Muscle of arm (tissue), 12 donors: Measurements from ENCODE around the gene DLX2. TPM values are rescaled to one million over a fixed set of nuclear protein-coding genes. Genes with fewer than 3 reads are reported as not detected.
"Not testable (repeated sequence)": the region's sequence is repeated elsewhere in the genome, so short reads cannot be mapped to it uniquely, and the experiment has no call there.

ENCODE experiments used
- DNase-seq: peaks from one replicate; pipeline ENCODE4 v3.0.0-alpha.2; 2013
- polyA plus RNA-seq, 12 donors: library from polyadenylated mRNA; unstranded; fragments of 120-200 nt; gene quantifications; one replicate each; pipeline ENCODE4 v1.2.1, GENCODE V29; 2013; ENCODE audit not compliant: insufficient read length in 12 of 12

DLX2 gene
- polyA plus RNA-seq, 12 donors: 0.08 to 0.69 (median 0.12) TPM; not detected in 5

GRCh38 chr2:172083628-172084394, 18.9 kb downstream of the DLX2 start:
- no peak for DNase-seq

DNA sequence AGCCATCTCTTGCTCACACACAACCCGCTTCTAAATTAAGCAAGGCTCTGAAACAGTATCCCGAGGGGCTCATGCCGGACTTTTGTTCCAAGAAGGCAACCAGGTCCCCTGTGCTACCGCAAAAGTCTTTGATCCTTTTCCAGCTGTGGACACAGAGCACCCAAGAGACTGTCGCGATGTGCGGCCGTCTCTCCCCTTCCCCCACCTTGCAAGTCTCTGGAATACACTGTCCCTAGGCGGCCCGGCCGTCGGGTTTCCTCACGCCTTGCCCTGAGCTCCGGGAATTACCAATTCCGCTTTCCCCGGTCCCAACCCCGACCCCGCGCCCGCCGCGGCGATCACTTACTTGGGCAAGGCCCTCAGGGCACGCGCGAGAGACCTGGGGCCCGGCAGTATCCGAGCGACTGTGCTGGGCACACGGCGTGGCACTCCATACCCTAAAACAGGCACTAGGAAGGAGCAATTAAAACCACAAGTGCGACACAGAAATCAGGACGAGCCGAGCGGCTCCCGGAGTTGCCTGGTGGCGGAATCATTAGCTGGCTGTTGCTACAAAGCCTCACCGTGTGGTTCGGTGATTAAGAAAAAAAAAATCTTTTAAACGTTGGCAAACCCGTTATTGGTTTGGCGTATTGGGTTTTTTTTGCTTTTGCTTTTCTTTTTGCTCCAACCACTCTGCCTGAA, 19.6 kb downstream of the DLX2 start:
- DNase-seq: no peak

- DNase-seq: no peak
These were observed 20.4 kb downstream of the DLX2 start for GRCh38 chr2:172082105-172082943.

DNA sequence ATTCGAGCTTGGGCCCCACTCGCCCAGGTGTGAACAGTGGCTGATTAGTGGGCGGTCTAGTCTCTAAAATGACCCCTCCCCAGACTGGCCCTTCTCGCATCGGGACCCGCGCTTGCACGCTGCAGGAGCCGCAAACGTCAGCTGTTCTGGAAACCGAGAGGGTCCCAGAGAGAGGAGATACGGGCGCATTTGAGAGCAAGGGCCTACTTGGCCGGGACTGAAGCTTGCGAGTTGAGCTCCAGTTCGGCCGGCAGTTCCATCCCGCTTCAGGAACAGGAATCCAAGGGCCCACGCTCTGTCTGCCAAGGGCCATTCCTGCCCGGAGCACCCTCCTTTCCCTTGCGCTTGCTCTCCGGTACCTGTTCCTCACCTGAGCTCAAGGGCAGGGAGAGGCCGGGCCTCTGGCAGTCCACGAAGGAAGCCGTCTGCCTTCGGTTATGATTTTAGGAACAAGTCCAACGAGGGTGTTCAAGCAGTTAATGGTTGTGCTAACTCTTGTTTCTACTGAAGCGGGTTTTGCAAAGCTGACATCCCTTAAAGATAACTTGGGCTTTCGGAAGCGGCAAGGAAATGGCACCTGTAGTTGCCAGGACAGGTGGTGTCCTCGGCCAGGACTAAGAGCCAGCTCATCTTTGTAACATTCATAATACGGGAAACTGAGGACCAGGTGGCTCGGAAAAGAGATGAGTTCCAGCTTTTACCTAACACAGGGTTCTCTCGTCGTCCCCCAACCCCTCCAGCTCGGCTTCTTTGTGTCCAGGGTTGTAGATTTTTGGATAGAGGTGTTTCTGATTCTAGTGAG, 21.3 kb downstream of the DLX2 start:
- DNase-seq: no peak

DNA sequence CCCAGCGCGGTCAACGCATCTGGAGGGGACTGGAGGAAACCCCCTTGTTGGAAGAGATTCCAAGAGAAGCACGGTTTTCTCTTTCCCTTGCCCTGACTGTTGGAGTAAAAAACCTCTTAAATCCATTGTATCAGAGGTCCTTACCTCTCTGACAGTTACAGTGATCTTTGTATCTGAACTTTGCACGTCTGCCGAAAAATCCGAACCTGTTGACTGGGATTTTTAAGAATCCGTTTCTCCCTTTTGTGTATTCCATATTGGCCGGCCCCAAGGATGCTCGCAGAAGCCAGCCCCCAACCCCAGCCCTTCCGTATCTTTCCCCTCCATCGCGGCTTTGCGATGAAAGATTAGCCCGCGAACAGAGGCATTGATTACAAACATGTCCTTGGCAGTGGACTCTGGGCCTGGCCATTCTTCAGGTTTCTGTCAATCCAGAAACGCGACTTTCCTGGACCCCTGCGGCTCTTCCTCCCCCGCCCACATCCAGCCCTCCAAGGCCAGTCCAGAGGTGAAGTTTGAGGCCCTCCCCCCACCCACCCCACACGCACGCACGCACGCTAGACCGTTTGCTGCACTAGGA, 22.0 kb downstream of the DLX2 start:
- DNase-seq: no peak

DNA sequence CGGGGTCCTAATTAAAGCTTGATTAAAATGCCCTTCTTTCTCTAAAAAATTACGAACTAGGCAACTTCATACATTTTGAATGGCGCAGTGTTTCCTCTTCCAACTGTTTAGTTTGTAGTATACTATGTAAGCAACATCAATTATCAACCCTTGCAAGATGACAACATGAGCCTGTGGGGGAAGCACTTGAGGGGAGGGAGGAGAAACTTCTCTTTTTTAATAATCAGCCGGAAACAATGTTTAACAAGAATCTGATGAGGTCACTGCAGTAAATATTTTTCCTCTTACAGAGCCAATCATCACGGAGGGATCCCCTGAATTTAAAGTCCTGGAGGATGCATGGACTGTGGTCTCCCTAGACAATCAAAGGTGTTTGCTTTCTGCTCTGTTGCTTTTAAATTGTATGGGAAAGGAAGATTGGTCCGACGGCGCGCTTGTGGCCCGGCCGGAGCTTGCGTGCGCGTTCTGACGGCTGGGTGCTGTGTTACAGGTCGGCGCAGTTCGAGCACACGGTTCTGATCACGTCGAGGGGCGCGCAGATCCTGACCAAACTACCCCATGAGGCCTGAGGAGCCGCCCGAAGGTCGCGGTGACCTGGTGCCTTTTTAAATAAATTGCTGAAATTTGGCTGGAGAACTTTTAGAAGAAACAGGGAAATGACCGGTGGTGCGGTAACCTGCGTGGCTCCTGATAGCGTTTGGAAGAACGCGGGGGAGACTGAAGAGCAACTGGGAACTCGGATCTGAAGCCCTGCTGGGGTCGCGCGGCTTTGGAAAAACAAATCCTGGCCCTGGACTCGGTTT, 22.7 kb downstream of the DLX2 start:
- no peak for DNase-seq

GRCh38 chr2:172079416-172079815, 23.3 kb downstream of the DLX2 start:
- no peak for DNase-seq

DNA sequence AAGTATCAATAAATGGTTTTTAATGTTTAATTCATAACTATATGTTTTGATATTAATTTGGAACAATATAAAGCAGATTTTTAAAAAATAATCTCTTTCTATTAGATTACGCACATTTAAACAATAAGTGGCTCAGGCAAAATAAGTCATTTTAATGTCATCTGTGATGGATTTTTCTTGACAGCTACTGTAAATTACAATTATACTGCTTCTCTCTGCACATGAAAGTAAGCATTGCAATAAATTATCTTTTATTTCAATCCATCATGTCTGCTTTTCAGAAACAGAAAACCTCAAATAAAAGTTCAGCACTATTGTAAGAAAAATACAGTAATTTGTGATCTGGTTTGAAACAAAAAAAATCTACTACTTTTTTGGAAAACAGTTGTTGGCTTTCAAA, 28.4 kb downstream of the DLX2 start:
- DNase-seq: no peak

DNA sequence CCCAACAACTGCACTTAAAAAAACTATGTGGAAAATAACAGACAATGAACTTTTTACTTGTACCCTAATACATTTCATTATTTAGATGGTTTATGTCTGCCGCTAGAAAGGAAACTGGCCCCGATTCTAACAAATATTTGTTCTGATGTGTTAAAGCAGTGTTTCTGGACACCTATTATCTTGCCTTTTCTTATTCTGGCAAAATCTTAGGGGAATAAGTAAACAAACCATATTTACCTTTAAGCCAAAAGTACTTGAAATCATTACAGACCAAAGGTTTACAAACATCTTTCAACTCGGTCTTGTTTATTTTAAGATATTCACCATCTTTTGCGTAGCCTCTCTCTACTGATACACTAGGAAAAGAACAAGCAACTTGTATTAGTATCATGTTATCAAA, 29.2 kb downstream of the DLX2 start:
- no peak for DNase-seq

GRCh38 chr2:172072706-172073105, 30.0 kb downstream of the DLX2 start:
- DNase-seq: no peak

- no peak for DNase-seq
These were observed 30.4 kb downstream of the DLX2 start for GRCh38 chr2:172072303-172072702.

DNA sequence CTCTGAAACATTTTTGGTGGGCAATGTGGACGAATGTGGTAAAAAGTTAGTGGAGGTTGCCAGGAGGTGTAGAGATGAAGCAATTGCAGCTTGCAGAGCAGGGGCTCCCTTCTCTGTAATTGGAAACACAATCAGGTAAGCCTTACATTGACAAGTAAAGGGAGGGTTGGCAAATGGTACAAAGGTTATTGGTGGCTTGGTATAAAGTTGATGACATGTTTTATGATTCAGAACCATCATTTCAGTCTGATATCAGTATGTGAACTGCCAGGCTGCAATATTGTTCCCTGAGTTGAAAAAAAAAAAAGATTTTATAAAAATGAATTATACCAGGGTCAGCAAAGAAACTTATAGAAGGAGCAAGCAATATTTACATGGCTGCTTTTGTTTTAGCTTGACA, 31.8 kb downstream of the DLX2 start:
- DNase-seq: no peak

DNA sequence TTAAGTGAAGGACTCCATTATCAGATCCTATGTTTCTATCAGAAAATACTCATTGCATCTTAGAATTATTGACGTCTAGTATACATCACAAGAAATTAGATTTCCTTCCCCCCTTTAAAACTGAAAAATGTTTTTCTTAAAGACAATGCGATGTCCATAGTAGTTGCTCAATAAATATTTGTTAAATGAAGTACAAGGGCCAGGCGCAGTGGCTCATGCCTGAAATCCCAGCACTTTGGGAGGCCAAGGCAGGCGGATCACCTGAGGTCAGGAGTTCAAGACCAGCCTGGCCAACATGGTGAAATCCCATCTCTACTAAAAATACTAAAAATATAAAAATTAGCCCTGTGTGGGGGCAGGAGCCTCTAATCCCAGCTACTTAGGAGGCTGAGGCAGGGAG, 34.8 kb downstream of the DLX2 start:
- not testable (repeated sequence) for DNase-seq

DNA sequence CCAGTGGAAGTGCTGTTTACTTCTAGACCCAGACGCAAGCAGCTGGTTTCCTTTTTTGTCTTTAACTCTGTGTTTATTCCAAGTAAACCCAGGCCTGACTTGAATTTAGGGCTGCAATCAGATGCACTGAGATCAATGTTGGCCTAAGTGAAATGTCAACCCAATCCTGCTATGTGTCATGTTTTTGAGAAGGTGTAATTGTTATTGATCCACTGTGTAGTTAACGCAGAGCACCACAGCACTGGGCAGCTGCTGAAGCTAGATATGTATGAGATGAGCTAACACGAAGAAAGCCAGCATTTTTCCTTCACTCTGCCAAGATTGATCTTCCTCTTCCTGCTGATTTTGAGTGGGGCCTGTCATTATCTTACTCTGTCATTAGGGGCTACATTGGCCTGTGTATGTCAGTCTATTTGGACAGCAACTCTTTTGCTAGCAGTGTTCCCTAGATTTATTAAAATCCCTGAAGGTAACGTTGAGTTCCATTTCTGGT, 36.3 kb downstream of the DLX2 start:
- DNase-seq: no peak

GRCh38 chr2:172065111-172065510, 37.6 kb downstream of the DLX2 start:
- no peak for DNase-seq

- DNase-seq: no peak
These were observed 39.3 kb downstream of the DLX2 start for GRCh38 chr2:172063446-172063845.

DNA sequence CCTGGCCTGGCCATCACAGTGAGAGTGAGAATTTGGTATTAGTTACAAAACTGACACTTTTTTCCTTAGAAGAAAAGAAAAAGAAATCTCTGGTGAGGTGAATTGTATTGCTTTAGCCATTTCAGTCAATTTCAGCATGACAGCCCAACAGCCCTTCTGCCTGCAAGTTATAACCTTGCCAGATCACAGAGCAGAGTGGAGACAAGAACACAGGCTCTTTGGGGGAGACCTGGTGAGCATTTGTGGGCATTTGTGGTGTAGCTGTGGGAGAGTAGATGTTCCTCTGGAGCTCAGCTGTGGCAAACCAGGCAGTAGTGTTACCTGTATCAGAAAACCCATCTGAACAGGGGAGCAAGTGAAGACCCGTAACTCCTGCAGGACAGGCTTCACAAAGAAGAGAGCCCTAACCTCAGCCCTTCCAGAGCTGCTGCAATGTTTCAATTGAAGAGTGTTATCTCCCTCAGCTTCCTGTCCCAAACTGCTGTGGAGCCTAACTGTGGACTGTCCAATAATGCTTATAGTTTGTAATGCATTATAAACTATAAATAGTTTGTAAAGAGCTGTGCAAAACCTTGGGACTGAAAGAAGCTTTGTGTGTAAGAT, 40.2 kb downstream of the DLX2 start:
- no peak for DNase-seq

GRCh38 chr2:172060118-172060517, 42.6 kb downstream of the DLX2 start:
- DNase-seq: not testable (repeated sequence)

- no peak for DNase-seq
These were observed 44.0 kb downstream of the DLX2 start for GRCh38 chr2:172058660-172059059.

DNA sequence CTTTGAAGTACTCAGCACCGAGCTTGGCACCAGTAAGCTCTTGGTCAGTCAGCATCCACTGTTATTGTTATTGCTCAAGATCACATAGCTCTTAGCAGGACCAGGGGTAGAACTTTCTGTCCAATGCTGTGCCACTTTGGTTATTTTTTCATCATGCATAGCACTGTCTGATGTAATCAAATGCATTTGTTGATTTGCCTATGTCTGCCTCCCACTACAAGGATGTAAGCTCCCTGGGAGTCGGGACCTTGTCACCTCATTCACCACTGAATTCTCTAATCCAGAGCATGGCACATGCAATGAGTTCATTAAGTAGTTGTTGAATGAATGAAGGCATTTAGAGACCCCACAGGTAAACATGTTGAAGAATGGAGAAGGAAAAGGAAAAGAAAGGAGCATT, 46.4 kb downstream of the DLX2 start:
- DNase-seq: no peak
